IPS DF 6.9 (cell line): ENCODE measurements around the gene UNC45A.

Experiments used
- DNase-seq: peaks from one replicate; pipeline ENCODE4 v3.0.0-alpha.2; 2013; ENCODE audit warnings: low read depth, low spot score
- H3K27ac ChIP-seq: one replicate; pipeline ENCODE4 v1.5.1; 2013; ENCODE audit warnings: low read length, control low read depth
- H3K27me3 ChIP-seq: 2 replicates; pipeline ENCODE4 v1.6.1; 2013; ENCODE audit warnings: mild to moderate bottlenecking, low read length; ENCODE audit not compliant: control insufficient read depth, insufficient read depth
- H3K36me3 ChIP-seq: 2 replicates; pipeline ENCODE4 v1.6.1; 2013; ENCODE audit warnings: low read length; ENCODE audit not compliant: control insufficient read depth, insufficient read depth
- H3K4me1 ChIP-seq: 2 replicates; pipeline ENCODE4 v1.6.1; 2013; ENCODE audit warnings: low read length; ENCODE audit not compliant: control insufficient read depth, insufficient read depth
- H3K4me3 ChIP-seq: 2 replicates; pipeline ENCODE4 v1.5.1; 2013; ENCODE audit warnings: mild to moderate bottlenecking, low read length
- H3K9me3 ChIP-seq: 2 replicates; pipeline ENCODE4 v1.6.1; 2013; ENCODE audit warnings: low read length, inconsistent platforms; ENCODE audit not compliant: control insufficient read depth, insufficient read depth
- WGBS: extraction: QIAGEN DNeasy Blood & Tissue Kit; methylation state at CpG from one replicate; pipeline ENCODE4 v1.1.7; 2013; ENCODE audit warnings: mixed read lengths, missing lambda C conversion rate; ENCODE audit not compliant: insufficient read length, insufficient coverage; 5-methylcytosine and 5-hydroxymethylcytosine counted together

The UNC45A gene

DNA sequence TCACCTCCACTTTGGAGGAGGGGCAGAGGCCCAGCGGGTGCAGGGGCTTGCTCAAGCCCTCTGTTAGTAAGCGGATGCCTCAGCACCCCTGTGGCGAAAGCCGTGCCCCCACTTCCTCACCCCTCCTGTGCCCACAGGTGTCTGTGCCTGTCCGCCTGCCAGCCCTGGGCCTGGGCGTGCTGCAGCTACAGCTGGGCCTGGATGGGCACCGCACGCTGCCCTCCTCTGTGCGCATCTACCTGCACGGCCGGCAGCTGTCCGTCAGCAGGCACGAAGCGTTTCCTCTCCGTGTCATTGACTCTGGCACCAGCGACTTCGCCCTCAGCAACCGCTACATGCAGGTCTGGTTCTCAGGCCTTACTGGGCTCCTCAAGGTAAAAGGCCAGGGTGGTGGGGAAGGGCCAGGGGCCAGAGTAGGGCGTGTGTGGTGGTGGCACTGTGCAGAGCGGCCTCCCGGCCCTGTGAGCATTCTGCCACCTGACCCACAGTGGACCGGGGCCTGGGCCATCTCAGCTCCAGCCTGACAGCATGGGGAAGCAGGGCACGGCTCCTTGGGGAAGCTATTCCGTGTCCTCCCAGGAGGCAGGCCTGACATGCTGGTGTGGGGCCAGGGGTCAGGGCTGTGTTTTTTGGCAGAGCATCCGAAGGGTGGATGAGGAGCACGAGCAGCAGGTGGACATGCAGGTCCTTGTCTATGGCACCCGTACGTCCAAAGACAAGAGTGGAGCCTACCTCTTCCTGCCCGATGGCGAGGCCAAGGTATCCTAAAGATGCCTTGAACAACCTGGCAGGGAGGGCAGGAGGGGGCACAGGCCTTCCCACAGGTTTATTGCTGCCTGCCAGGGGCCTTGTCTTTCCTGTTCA lies 22.9 kb upstream of the UNC45A start:
- Histone ChIP-seq H3K4me1 (no peaks in the 10 kb centered on the region; the same call in 1 of the 2 replicates), H3K9me3 (no peaks in the 10 kb centered on the region), H3K27me3 (no peaks in the 10 kb centered on the region), H3K36me3 (peaks cover 6% of the 10 kb centered on the region; the same call in 1 of the 2 replicates), H3K4me3 (no peak overlapping the region), H3K27ac (no peak overlapping the region)
- WGBS: no CpG with 5 or more reads among the region's 30 CpGs
- DNase-seq: no peak

DNA sequence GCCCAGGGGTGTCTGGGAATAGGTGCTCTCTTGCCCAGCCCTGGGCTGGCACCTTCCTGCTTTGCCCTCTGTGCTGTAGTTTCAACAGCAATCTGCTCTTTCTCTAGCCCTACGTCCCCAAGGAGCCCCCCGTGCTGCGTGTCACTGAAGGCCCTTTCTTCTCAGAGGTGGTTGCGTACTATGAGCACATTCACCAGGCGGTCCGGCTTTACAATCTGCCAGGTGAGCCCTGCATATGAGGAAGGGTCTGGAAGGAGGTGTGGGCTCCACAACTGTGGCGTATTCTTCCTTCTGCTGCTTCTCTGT lies 22.4 kb upstream of the UNC45A start:
- no peaks in the 10 kb centered on the region; the same call in 1 of the 2 replicates for H3K4me1 ChIP-seq
- no peak for DNase-seq
- WGBS: no CpG with 5 or more reads among the region's 7 CpGs
- no peak overlapping the region for H3K27ac ChIP-seq
- no peaks in the 10 kb centered on the region for H3K9me3 ChIP-seq
- peaks cover 6% of the 10 kb centered on the region; the same call in 1 of the 2 replicates for H3K36me3 ChIP-seq
- no peaks in the 10 kb centered on the region for H3K27me3 ChIP-seq
- H3K4me3 ChIP-seq: no peak overlapping the region

DNA sequence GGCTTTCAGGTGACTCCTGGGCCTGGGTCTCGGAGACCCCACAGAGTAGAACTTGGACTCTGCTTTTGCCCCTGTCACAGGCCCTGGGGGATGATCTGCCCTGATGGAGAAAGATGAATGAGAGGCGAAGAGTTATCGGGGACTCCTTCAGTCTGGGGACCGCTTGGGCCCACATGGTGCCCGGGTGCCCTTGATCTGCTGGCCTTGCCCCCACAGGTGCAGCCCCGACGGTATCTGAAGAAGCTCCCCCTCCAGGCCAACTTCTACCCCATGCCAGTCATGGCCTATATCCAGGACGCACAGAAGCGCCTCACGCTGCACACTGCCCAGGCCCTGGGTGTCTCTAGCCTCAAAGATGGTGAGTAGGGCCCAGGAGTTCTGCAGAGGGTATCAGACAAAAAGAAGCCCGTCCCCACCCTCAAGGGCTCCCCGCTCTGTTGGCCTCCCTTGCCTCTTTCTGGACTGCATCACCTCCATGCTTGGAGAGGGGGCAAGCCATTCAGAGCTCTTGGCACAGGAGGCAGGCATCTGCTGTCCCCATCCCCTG lies 21.6 kb upstream of the UNC45A start:
- no peak for DNase-seq
- H3K4me3 ChIP-seq: no peak overlapping the region
- peaks cover 6% of the 10 kb centered on the region; the same call in 1 of the 2 replicates for H3K36me3 ChIP-seq
- H3K4me1 ChIP-seq: no peaks in the 10 kb centered on the region; the same call in 1 of the 2 replicates
- no peak overlapping the region for H3K27ac ChIP-seq
- no CpG with 5 or more reads among the region's 12 CpGs for WGBS
- no peaks in the 10 kb centered on the region for H3K9me3 ChIP-seq
- H3K27me3 ChIP-seq: no peaks in the 10 kb centered on the region

DNA sequence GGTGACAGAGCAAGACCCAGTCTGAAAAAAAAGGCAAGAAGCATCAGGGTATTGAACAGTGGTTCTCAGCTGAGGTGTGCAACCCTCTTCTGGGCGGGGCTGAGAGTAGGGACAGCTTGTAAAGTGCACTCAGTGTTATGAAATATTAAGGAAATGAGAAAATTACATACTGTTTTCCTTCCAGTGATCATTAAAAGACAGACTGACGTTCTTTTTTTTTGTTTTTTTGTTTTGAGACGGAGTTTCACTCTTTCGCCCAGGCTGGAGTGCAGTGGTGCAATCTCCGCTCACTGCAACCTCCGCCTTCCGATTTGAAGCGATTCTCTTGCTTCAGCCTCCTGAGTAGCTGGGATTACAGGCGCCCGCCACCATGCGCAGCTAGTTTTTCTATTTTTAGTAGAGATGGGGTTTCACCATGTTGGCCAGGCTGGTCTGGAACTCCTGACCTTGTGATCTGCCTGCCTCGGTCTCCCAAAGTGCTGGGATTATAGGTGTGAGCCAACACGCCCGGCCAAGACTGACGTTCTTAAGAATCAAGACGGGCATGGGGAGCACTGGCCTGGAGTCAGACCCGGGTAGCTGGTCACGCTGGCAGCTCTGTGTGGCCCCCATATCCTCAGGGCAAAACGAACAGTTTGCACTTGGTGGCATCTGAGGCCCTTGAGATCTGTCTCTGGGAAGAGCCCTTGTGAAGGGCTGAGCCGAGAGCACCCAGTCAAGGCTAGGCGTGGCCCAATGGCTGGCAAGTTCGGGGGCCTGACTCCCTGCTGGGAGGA lies 20.6 kb upstream of the UNC45A start:
- no peak overlapping the region for H3K27ac ChIP-seq
- no peak for DNase-seq
- H3K4me3 ChIP-seq: no peak overlapping the region
- no peaks in the 10 kb centered on the region for H3K27me3 ChIP-seq
- no peaks in the 10 kb centered on the region for H3K9me3 ChIP-seq
- no CpG with 5 or more reads among the region's 22 CpGs for WGBS
- no peaks in the 10 kb centered on the region; the same call in 1 of the 2 replicates for H3K4me1 ChIP-seq
- H3K36me3 ChIP-seq: peaks cover 6% of the 10 kb centered on the region; the same call in 1 of the 2 replicates

DNA sequence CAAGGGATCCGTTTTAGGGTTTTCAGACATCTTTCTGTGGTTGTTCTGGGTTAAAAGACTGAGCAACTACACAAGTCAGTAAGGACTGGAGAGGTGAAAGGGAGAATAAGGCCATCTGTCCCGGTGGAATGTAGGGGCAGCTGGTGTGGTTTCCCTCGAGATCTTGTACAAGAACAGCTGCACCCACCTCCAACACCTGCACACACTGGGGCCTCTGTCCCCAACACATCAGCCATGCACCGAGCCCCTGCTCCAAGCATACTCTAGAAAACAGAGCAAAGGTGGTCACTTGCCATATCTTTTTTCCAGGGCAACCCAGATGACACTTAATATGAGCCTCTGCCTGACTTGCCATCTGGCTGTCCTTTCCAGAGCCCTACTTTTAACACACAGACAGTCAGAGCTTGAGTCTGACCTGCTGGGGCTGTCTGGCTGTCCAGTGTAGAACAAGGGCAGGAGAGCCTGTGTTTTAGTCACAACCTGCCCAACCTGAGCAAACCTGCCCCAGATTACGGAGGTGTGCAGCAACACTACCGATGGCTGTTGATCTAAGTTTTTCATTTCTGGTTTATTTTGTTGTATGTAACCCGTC lies 19.8 kb upstream of the UNC45A start:
- Histone ChIP-seq H3K4me3 (no peak overlapping the region), H3K9me3 (no peaks in the 10 kb centered on the region), H3K36me3 (peaks cover 6% of the 10 kb centered on the region; the same call in 1 of the 2 replicates), H3K4me1 (no peaks in the 10 kb centered on the region; the same call in 1 of the 2 replicates), H3K27me3 (no peaks in the 10 kb centered on the region), H3K27ac (no peak overlapping the region)
- DNase-seq: no peak
- no CpG with 5 or more reads among the region's 7 CpGs for WGBS

DNA sequence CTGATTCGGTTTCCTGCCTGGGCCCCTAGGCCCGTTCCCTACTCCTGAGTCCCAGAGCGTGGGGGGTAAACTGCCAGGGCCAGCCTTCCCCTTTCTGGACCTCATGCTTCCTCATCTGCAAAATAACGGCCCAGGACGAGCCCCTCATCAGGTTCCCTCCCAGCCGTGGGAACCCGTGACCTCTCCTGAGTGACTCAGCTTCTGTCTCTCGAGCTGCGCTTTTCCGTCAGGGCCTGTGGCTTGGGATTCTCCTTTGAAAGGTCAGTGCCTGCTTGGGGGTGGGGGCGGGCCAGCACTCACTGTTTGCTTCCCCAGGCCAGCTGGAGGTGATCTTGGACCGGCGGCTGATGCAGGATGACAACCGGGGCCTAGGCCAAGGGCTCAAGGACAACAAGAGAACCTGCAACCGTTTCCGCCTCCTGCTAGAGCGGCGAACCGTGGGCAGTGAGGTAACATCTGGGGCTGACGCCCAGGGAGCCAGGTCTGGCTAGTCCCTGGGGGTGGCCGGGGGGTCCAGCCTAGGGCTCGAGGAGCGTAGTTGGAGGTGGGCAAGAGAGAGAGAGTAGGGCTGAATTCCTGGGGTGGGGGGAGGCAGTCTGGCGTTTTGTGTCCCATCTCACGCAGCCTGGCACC lies 19.2 kb upstream of the UNC45A start:
- Histone ChIP-seq H3K9me3 (no peaks in the 10 kb centered on the region), H3K4me1 (no peaks in the 10 kb centered on the region; the same call in 1 of the 2 replicates), H3K27me3 (no peaks in the 10 kb centered on the region), H3K27ac (no peak overlapping the region), H3K4me3 (no peak overlapping the region), H3K36me3 (peaks cover 6% of the 10 kb centered on the region; the same call in 1 of the 2 replicates)
- no CpG with 5 or more reads among the region's 25 CpGs for WGBS
- no peak for DNase-seq

DNA sequence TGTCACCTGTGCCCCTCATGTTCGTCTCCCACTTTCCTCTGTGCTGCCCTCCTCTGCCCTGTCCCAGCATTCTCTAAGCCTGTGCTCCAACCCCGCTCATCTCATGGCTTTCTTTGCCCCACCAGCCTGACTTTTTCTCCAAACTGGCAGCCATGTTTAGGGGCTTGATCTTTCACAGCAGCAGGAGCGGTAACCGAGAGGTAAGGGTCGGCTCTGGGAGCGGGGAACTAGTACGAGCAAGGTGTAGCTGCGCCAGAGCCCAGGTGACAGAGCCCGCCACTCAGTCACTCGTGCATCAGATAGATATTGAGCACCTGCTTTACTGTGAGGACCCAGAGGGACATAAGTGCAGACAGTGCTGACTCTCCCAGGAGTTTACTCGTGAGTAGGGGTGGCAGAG lies 18.6 kb upstream of the UNC45A start:
- Histone ChIP-seq H3K27me3 (no peaks in the 10 kb centered on the region), H3K9me3 (no peaks in the 10 kb centered on the region), H3K4me3 (no peak overlapping the region), H3K27ac (no peak overlapping the region), H3K36me3 (peaks cover under 1% of the 10 kb centered on the region; the same call in 1 of the 2 replicates), H3K4me1 (no peaks in the 10 kb centered on the region)
- no CpG with 5 or more reads among the region's 11 CpGs for WGBS
- no peak for DNase-seq

DNA sequence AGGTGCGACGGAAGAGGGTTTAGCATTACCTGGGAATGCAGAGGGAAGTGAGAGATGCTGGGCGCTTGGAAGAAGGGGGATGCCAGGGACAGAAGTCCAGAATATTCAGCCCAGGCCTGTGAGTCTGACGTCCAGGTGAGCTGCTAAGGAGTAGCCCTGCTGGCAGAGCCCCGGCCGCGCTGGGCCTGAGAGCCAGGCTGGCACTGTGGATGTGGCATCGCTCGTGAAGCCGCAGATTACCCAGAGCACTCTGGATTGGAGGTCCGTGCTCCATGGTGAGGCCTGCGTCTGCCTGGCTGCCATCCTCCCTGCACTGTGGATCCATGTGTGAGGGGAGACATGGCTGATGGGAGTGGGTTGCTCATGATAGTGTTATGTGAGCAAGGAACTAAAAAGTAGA lies 17.5 kb upstream of the UNC45A start:
- Histone ChIP-seq H3K27me3 (no peaks in the 10 kb centered on the region), H3K36me3 (no peaks in the 10 kb centered on the region), H3K4me3 (no peak overlapping the region), H3K9me3 (no peaks in the 10 kb centered on the region), H3K4me1 (no peaks in the 10 kb centered on the region), H3K27ac (no peak overlapping the region)
- WGBS: no CpG with 5 or more reads among the region's 12 CpGs
- DNase-seq: no peak

DNA sequence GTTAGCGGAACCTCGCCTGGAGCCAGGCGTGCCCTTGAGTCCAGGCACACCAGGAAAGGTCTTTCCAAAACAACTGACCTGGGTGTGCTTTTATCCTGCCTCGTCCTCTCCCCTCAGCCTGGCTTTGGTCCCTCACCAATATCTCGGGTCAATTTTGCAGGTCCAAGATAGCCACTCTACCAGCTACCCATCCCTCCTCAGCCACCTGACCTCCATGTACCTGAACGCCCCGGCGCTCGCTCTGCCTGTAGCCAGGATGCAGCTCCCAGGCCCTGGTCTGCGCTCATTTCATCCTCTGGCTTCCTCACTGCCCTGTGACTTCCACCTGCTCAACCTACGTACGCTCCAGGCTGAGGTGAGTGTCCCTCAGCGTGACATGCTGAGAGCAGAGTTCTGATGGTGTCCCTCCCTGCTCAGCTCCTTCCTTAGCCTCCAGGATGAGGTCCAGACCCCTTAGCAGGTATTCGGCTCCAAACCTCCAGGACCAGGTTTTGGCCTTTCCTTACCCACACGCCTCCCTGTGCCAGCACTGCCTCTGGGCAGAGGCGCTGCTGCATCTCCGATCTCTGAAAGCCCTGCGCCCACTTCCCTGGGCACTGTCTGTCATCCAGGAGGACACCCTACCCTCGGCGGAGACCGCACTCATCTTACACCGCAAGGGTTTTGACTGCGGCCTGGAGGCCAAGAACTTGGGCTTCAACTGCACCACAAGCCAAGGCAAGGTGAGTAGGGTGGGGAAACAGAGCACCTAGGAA lies 16.9 kb upstream of the UNC45A start:
- WGBS: no CpG with 5 or more reads among the region's 23 CpGs
- no peaks in the 10 kb centered on the region for H3K36me3 ChIP-seq
- H3K9me3 ChIP-seq: no peaks in the 10 kb centered on the region
- no peak overlapping the region for H3K27ac ChIP-seq
- H3K4me1 ChIP-seq: no peaks in the 10 kb centered on the region
- H3K27me3 ChIP-seq: no peaks in the 10 kb centered on the region
- no peak for DNase-seq
- H3K4me3 ChIP-seq: no peak overlapping the region
